HEK293T (cell line): ENCODE data around the gene SHISA9.

Experiments
- ARNT ChIP-seq: fragments of 450-650 bp; IDR thresholded peaks from 2 replicates; pipeline ENCODE4 v1.6.1; 2017; ENCODE audit warnings: mild to moderate bottlenecking
- BHLHE40 ChIP-seq: fragments of 450-650 bp; IDR thresholded peaks from 2 replicates; pipeline ENCODE4 v1.6.1; 2016; ENCODE audit warnings: mild to moderate bottlenecking, moderate library complexity, borderline replicate concordance
- ELF4 ChIP-seq: fragments of 450-650 bp; IDR thresholded peaks from 2 replicates; pipeline ENCODE4 v1.6.1; 2017; ENCODE audit warnings: antibody characterized with exemption
- FOXK2 ChIP-seq: fragments of 450-650 bp; IDR thresholded peaks from 2 replicates; pipeline ENCODE4 v1.6.1; 2016; ENCODE audit warnings: mild to moderate bottlenecking
- FOXM1 ChIP-seq: fragments of 450-650 bp; IDR thresholded peaks from 2 replicates; pipeline ENCODE4 v1.6.1; 2017; ENCODE audit warnings: mild to moderate bottlenecking, borderline replicate concordance
- HDGF ChIP-seq: fragments of 450-650 bp; IDR thresholded peaks from 2 replicates; pipeline ENCODE4 v1.6.1; 2017; ENCODE audit warnings: antibody characterized with exemption, borderline replicate concordance
- SP1 ChIP-seq: fragments of 450-650 bp; IDR thresholded peaks from 2 replicates; pipeline ENCODE4 v1.6.1; 2017
- SUZ12 ChIP-seq: fragments of 450-650 bp; IDR thresholded peaks from 2 replicates; pipeline ENCODE4 v1.6.1; 2016; ENCODE audit warnings: mild to moderate bottlenecking
- ZNF384 ChIP-seq: fragments of 450-650 bp; IDR thresholded peaks from 2 replicates; pipeline ENCODE4 v1.6.1; 2016
- TF ChIP-seq, protein P1 (sequence below): fragments of 450-650 bp; IDR thresholded peaks from 2 replicates; pipeline ENCODE4 v1.6.1; 2016

DNA sequence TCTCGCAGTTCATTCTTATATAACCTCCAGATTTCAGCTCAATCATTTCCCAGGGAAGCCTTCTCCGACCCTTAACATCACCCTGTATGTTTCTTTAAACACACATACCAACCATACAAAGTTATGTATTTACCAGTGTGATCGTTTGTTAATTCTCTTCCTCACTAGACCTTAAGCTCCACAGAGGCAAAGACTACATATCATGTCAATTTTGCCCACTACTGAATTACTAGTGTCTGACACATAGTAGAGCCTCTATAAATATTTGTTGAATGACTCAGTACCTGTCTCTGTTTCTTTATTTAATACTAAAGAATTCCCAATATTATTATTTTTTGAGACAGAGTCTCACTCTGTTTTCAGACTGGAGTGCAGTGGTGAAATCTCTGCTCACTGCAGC is 137.2 kb downstream of the SHISA9 start:
- TF ChIP-seq ZNF384: no peak
- no peak for TF ChIP-seq ELF4
- no peak for TF ChIP-seq SUZ12
- TF ChIP-seq BHLHE40: no peak
- TF ChIP-seq FOXK2: no peak
- no peak for TF ChIP-seq ARNT
- TF ChIP-seq SP1: no peak
- TF ChIP-seq, protein P1, sequence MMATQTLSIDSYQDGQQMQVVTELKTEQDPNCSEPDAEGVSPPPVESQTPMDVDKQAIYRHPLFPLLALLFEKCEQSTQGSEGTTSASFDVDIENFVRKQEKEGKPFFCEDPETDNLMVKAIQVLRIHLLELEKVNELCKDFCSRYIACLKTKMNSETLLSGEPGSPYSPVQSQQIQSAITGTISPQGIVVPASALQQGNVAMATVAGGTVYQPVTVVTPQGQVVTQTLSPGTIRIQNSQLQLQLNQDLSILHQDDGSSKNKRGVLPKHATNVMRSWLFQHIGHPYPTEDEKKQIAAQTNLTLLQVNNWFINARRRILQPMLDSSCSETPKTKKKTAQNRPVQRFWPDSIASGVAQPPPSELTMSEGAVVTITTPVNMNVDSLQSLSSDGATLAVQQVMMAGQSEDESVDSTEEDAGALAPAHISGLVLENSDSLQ: no peak
- no peak for TF ChIP-seq FOXM1
- TF ChIP-seq HDGF: no peak
